ENCODE measurements around the gene TJP3. TPM values are rescaled to one million over a fixed set of nuclear protein-coding genes. Genes with fewer than 3 reads are reported as not detected.

TJP3 gene
- total RNA-seq, 3 donors from 2014 or later (not counting 1 experiment from before 2014, with no cell fraction given): 1.1 to 2.9 (median 1.3) TPM

DNA sequence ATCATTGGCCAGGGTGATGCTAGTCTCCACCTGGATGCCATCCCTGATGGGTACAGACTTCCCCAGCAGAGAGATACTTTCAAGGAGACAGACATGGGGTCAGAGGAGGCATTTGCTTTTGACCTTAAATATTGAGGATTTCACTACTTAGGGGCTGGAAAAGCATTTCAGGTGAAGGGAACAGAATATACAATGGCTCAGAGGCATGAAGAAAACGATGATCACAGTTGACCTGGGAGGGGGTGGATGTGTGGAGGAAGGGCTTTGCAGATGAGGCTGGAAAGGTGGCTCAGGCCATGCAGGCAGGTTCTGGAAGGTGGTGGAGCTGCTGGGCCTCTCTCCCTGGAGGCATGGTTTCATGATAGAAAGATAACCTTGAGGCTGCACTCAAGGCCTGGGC, 74.1 kb downstream of the TJP3 start:
- TF ChIP-seq, protein P1, sequence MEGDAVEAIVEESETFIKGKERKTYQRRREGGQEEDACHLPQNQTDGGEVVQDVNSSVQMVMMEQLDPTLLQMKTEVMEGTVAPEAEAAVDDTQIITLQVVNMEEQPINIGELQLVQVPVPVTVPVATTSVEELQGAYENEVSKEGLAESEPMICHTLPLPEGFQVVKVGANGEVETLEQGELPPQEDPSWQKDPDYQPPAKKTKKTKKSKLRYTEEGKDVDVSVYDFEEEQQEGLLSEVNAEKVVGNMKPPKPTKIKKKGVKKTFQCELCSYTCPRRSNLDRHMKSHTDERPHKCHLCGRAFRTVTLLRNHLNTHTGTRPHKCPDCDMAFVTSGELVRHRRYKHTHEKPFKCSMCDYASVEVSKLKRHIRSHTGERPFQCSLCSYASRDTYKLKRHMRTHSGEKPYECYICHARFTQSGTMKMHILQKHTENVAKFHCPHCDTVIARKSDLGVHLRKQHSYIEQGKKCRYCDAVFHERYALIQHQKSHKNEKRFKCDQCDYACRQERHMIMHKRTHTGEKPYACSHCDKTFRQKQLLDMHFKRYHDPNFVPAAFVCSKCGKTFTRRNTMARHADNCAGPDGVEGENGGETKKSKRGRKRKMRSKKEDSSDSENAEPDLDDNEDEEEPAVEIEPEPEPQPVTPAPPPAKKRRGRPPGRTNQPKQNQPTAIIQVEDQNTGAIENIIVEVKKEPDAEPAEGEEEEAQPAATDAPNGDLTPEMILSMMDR (IDR thresholded peaks at IDR 0.05): no peak
- H3K27me3 ChIP-seq (ENCODE audit: control insufficient read depth, insufficient read depth, low read length): no peaks in the 10 kb centered on the region
- ATAC-seq: no peak
- H3K4me1 ChIP-seq (ENCODE audit: control insufficient read depth, insufficient read depth, low read length): peaks cover 45% of the 10 kb centered on the region
- intact Hi-C loops (cut with micrococcal nuclease): loop anchor here (10.0 kb wide), 1 partner anchor 202 kb away; the partner anchor contains the start of gene EEF2
- H3K27ac ChIP-seq (ENCODE audit: low read length): no peak overlapping the region
- Mint-ChIP-seq H3K27me3 (ENCODE audit: low read depth in 2 of 2) (no peaks in the 10 kb centered on the region), H3K4me3 (peak overlapping the region; percentile 14), H3K9me3 (peaks cover 3 to 5% of the 10 kb centered on the region in 2 donors), H3K27ac (peak overlapping the region; percentile 36 to 89), H3K4me1 (peaks cover 18 to 36% of the 10 kb centered on the region in 2 donors), H3K36me3 (peaks cover 8% of the 10 kb centered on the region)
- peaks cover 50% of the 10 kb centered on the region for H3K36me3 ChIP-seq (ENCODE audit: control insufficient read depth, insufficient read depth, low read length)
- no peak overlapping the region for H3K4me3 ChIP-seq (ENCODE audit: low read length)
- peaks cover 20% of the 10 kb centered on the region for H3K9me3 ChIP-seq (ENCODE audit: control insufficient read depth, insufficient read depth, low read length)
- 91% methylated on average over 1 of the region's 1 CpG for WGBS (ENCODE audit: insufficient coverage)
- DNase-seq: no peak

DNA sequence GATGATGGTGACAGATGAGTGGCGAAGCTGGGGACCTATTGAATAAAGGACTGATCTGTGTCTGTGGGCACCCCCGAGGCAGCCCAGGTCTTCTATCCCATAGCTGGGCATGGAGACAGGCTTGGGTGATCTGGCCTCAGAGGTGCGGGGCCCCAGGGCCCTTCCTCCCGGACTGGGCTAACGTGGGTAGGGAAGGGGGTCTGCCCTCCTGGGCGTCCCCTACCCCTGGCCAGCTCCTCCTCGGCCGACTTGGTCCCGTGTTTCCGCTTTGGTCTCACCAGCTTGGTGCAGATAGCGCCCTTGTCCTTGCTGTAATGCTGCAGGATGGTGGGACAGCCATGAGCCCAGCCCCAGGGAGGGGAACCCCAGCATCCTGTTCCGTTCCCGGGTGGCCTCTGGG, 74.7 kb downstream of the TJP3 start:
- WGBS (ENCODE audit: insufficient coverage): 91% methylated on average over 13 of the region's 13 CpGs

DNA sequence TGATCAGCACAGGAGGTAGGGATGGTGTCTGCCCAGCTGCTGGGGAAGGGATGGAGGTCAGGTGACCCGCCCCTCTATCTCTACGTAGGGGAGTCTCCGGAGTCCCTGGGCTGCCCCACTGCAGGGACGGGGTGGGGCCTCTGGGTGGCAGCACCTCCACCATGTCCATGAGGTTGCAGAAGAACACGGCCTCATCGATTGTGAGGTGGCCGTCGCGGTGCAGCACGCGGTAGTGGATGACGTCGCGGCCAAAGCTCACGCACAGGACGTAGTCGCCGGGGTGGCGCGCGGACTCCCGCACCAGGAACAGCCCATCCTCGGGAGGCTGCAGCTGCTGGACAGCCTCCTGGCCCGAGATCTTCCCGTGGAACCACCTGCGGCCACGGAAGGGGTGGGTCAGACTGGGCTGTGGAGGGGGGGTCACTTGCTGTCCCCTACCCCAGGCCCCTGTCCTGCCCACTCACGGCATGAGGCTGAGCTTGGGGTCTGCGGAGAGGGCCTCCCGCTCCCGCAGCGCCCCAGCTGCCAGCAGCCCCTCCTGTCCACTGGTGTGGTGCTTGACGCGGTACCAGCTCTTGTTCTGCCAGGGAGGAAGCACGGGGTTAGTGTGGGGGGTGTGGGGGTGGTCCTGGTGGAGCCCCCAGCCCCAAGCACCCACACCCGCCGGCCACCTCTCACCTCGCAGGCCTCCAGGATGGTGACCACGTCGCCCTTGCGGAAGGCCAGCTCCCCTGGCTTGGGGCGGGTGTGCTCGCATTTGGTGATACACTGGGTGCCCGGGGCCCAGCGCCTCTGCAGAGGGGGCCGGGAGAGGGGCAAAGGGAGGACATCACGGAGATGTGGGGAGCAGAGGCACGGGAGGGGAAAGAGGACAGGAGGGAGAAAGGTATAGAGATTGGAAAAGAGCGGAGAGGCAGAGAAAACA, 75.7 kb downstream of the TJP3 start:
- intact Hi-C loops (cut with micrococcal nuclease): loop anchor here (1.0 to 10.0 kb wide), 3 partner anchors 15 to 201 kb away; partner anchors contain the start of gene EEF2
- peaks cover 61% of the 10 kb centered on the region for H3K4me1 ChIP-seq (ENCODE audit: control insufficient read depth, insufficient read depth, low read length)
- peak overlapping the region; percentile 73 for H3K27ac ChIP-seq (ENCODE audit: low read length)
- peak overlapping the region; percentile 90 for H3K4me3 Mint-ChIP-seq
- DNase-seq (peak; percentile 67 to 70), ATAC-seq (peak; percentile 66 to 71 (median 70))
- H3K4me3 ChIP-seq (ENCODE audit: low read length): peak overlapping the region; percentile 90
- 86% methylated on average over 49 of the region's 49 CpGs for WGBS (ENCODE audit: insufficient coverage)
- TF ChIP-seq, protein P1 (IDR thresholded peaks at IDR 0.05): peak; percentile 72
- H3K27me3 ChIP-seq (ENCODE audit: control insufficient read depth, insufficient read depth, low read length): no peaks in the 10 kb centered on the region
- H3K4me1 Mint-ChIP-seq: peaks cover 22 to 44% of the 10 kb centered on the region in 2 donors
- peaks cover 20% of the 10 kb centered on the region for H3K9me3 ChIP-seq (ENCODE audit: control insufficient read depth, insufficient read depth, low read length)
- H3K27ac Mint-ChIP-seq: peak overlapping the region; percentile 83 to 93
- peaks cover 3 to 5% of the 10 kb centered on the region in 2 donors for H3K9me3 Mint-ChIP-seq
- H3K36me3 ChIP-seq (ENCODE audit: control insufficient read depth, insufficient read depth, low read length): peaks cover 38% of the 10 kb centered on the region
- no peaks in the 10 kb centered on the region for H3K27me3 Mint-ChIP-seq (ENCODE audit: low read depth in 2 of 2)
- H3K36me3 Mint-ChIP-seq: peaks cover 8% of the 10 kb centered on the region

More for the DNA sequence above, 74.7 kb downstream of the TJP3 start:
- ATAC-seq (no peak), DNase-seq (no peak)
- peak overlapping the region; percentile 36 to 89 for H3K27ac Mint-ChIP-seq
- peaks cover 18 to 40% of the 10 kb centered on the region in 2 donors for H3K4me1 Mint-ChIP-seq
- TF ChIP-seq, protein P1 (IDR thresholded peaks at IDR 0.05): no peak
- Histone ChIP-seq H3K4me3 (ENCODE audit: low read length) (no peak overlapping the region), H3K36me3 (ENCODE audit: control insufficient read depth, insufficient read depth, low read length) (peaks cover 44% of the 10 kb centered on the region), H3K9me3 (ENCODE audit: control insufficient read depth, insufficient read depth, low read length) (peaks cover 20% of the 10 kb centered on the region), H3K27ac (ENCODE audit: low read length) (no peak overlapping the region), H3K27me3 (ENCODE audit: control insufficient read depth, insufficient read depth, low read length) (no peaks in the 10 kb centered on the region), H3K4me1 (ENCODE audit: control insufficient read depth, insufficient read depth, low read length) (peaks cover 51% of the 10 kb centered on the region)
- no peak overlapping the region for H3K4me3 Mint-ChIP-seq
- intact Hi-C loops (cut with micrococcal nuclease): loop anchor here (1.0 to 10.0 kb wide), 2 partner anchors 39 to 202 kb away; partner anchors contain the start of gene EEF2
- no peaks in the 10 kb centered on the region for H3K27me3 Mint-ChIP-seq (ENCODE audit: low read depth in 2 of 2)
- H3K9me3 Mint-ChIP-seq: peaks cover 3 to 5% of the 10 kb centered on the region in 2 donors
- H3K36me3 Mint-ChIP-seq: peaks cover 8% of the 10 kb centered on the region
